DMS153 treated with DMSO at 0.1 percent for 48 hours (cell line): ENCODE measurements around the gene MYO1E.
"Not testable (repeated sequence)": the region's sequence is repeated elsewhere in the genome, so short reads cannot be mapped to it uniquely, and the experiment has no call there.

Source experiments
- DNase-seq: peaks from one replicate; lab custom pipeline; 2025; ENCODE audit not compliant: unreplicated experiment; lab: John Stamatoyannopoulos, UW

The MYO1E gene

DNA sequence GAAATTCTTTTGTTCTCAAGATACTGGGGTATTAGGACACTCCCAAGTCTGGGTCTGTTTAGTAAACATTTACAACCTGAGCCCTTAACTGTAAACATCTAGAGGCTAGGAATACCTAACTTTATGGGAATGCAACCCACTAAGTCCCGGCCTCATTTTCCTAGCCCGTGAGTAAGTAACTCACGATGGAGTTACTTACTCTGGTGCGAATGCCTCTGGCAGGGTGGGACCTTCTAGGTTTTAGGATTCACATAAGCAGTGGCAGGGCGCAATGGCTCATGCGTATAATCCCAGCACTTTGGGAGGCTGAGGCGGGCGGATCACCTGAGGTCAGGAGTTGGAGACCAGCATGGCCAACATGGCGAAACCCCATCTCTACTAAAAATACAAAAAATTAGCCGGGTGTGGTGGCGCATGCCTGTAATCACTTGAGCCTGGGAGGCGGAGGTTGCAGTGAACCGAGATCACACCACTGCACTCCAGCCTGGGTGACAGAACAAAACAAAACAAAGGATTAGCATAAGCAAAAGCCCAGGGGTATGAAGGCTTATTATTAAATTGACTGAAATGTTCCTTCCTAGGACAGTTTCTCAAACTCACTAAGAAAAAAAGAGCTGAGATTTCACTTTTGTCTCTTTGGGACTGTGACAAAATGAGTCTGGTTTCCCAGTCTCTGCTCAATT lies 14.7 kb upstream of the MYO1E start:
- DNase-seq: not testable (repeated sequence)

DNA sequence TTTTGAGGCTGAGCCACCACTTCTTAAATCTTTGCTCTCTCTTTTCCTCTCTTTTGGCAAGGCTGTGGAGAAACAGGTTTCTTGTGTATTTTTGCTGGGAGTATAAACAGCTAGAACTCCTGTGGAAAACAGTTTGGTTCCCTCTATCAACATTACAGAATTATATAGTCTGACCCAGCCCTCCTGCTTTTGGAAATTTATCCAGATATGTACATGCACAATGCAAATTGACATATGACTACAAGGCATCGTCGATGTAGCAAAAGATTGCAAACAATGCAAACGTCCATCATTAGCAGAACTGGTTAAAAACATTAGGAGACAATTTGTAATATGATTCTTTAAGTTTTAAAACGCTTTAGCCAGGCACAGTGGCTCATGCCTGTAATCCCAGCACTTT lies 12.5 kb upstream of the MYO1E start:
- DNase-seq: no peak

- no peak for DNase-seq
Observed at GRCh38 chr15:59384507-59384906, 11.8 kb upstream of the MYO1E start.

DNA sequence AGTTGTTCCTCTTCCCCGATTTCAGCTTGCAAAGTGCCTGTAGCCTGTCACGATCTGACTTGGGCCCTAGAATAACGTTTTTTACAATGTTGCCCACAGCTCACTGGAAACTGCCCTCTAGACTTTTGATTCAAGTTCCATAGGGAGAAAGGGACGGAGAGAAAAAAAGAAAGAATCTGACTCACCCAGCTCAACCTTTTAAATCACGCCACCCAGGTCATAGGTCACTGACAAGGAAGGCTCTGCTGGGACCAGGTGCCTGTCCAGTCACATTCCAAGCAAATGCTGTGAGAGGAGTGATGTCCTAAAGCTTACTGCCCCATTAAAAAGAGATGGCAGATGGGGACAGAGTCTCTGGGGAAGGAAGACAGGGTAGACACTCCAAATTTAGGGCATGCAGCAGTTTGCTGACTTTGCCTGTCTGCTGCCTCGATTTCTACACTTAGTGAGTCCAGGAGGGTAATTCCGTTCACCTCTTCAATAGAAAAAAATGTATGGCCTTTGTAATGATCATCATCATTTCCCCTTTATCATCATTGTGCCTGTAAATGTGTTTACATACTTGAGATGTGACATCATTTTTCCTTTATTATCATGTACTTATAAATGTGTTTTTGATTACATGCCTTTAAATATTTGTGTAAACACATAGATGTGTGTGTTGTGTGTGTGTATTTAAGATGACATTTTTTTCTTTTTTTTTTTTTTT lies 8.4 kb upstream of the MYO1E start:
- no peak for DNase-seq

DNA sequence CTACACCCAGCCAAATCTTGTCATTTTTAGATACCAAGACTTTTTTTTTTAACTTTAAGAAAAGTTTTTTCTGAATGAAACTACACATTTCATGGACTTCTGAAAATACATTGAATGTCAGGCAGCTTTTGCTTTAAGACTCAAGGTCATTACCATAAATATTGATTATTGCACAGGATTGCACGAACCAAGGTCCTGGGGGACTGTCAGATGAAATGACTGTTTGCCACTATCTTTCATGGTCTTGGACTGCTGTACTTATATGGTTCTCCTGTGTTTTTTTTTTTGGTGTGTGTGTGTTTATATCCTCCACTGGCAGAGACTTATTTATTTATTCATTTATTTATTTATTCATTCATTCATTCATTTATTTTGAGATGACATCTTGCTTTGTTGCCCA lies 6.9 kb upstream of the MYO1E start:
- DNase-seq: no peak

DNA sequence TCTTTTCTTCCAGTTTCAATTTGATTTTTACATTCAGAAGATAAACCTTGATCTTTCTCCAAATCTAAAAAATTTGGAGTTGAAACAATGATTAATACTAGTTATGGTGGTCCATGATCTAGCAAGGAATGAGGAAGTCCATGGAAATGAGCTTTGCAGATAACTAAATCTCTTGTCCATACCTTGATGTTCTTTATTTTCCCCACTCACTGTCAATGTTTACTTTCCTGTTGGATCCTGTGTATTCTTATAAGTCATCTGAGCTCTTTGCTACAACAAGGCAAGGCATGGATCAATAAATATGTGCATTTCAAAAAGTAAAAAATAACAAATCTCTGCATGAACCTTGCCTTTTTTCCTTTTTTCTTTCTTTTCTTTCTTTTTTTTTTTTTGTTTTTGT lies 6.2 kb upstream of the MYO1E start:
- no peak for DNase-seq

DNA sequence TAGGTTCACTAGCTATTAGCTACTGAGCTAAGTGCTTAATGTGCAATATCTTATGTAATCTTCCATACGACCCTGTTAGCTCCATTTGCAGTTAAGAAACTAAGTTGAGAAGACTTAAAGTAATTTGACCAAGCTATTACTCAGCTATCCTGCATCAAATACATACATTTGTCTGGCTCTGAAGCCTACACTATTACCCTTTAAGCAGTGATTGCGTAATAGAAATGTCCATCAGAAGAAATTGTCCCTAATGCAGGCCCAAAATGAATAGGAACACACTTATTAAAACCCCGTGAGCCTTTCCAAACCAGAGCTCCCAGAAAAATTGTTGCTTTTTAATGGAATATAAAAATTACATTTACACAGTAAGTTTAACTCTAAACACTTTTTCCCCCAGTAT lies 5.3 kb upstream of the MYO1E start:
- DNase-seq: no peak

- no peak for DNase-seq
Observed at GRCh38 chr15:59376733-59377132, 4.1 kb upstream of the MYO1E start.

DNA sequence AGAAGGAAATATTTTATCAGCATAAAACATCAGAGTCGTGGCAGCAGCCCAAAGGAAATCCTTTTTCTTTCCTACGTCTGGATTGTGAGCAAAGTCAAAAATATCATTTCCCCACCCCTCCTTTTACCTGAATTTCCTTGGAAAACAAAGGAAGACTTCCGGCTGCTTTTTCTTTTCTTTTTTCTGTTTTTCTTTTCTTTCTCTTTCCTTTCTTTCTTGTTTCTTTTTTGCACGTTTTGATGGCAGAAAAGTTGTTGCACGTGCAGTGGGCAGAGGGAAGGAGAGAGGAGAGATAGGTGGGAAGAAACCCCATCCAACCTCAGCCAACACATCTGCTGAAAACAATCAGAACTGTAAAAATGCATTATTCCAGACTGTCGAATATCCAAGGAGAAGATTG lies 544 bp upstream of the MYO1E start:
- DNase-seq: no peak

DNA sequence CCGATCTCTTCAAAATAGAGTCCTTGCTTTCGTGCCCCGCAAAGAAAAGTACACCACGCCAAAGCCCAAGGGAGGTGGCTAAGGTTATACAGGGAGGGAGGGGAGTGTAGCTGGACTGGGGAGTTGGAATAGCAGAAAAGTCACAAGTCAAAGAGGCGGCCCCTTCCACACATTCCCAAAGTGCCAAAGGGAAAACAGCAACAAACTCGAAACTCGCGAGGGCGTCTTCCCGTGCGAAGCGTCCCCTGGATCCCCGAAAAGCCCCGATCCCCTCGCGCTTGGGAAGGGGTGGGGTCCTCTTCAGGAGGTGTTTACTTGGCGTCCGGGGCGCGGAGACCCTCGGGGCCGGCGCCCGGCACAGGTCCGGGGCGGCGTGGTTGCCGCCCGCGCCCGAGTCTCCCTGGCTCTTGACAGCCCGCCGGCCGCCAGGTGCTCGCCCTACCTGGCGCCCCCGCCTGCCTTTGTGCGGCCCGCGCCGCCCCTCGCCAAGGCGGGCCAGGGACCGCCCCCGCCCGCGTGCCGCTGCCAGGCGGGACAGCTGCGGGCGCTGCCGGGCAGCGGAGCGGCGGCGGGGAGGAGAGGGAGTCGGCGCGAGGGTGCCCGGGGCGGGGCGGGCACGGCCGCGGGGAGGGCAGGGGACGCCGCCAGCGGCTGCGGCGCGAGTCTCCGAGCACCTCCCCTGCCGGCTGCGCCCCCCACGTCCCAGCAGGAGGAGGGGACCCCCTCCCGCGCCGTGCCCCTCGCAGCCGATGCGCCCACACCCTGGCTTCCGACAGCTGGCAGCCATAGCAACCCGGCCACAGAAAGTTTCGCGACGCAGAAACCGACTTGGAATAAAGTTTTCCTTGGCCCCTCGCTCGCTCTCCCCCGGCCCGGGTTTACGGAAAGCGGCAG lies 966 bp downstream of the MYO1E start:
- DNase-seq: no peak

DNA sequence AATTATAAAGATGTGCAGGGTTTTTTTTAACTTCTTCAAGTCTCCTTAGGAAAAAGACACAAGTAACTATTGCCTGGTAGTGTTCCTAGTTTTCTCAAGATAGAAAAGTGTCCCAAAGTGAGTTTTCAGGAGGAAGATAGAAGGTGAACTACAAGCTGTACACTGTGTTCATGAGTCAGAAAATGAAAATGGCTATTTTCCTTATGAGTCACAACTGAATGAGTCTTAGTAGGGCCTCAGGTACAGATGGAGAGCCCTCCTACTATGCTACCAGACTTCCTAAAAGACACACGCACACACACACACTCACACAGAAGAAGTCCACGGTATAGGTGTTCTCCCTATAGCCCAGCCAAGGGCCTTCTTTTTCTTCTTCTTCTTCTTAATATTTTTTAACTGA lies 3.1 kb downstream of the MYO1E start:
- DNase-seq: no peak

DNA sequence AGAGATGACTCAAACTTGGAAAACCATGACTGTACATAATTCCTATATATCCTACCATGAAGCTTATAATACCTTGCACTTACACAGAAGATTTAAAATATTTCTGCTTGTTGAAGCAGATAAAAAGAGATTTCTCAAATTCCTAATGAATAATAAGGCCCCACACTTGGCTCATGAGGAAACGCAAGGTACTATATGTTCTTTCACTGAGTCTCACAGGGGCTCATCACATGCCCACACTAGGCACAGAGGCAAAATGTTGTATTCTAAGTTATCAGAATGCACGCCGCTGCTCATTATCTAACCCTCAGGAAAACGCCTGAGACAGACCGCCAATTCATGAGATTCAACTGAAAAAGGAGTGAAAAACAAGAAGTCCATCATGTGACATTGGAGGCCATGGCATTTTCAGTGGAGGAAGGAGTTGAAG lies 5.6 kb downstream of the MYO1E start:
- DNase-seq: no peak

DNA sequence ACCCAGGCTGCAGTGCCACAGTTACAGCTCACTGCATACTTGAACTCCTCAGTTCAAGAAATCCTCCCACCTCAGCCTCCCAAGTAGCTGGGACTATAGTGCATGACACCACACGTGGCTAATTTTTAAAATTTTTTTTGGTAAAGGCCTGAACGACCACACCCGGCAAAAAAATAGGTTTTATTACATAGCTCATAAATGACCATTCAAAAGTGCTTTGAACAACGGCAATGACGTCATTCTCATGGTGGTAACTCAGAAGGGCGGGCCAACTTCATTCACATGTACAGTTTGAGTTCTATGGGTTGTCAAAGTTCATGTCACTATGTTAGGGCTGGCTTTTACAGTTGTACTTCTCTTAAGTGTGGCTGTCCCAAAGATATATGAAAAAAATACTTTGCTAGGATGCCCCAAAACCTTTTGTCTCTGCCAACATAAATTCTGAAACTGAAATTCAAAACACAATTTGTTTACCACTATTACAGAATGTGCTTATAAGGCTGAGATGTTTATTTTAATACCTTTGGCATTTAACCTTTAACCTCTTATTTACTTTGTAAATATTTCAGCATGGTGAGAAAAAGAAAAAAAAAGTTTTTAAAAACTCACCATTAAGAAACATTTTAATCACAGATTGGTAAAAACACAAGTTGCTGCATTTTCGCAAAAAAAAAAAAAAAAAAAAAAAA lies 6.2 kb downstream of the MYO1E start:
- DNase-seq: no peak

- DNase-seq: no peak
Observed at GRCh38 chr15:59364248-59364647, 8.4 kb downstream of the MYO1E start.

DNA sequence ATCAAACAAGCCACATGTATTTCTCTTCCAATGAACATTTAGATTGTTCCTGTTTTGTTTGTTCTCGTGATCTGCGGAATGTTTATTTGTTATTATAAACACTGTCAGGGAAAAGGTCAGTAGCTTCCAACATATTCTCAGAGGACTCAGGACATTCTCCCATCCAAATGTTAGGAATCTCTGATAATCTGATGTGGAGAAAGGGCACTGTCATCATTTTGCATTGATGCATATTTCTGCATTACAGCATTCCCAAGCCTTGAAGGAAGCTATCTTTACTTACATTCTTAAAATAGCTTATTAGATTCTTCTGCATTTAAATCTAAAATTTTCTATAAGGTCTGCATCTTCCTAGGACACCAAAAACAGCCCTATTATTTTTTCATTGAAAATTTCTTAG lies 10.3 kb downstream of the MYO1E start:
- DNase-seq: no peak

DNA sequence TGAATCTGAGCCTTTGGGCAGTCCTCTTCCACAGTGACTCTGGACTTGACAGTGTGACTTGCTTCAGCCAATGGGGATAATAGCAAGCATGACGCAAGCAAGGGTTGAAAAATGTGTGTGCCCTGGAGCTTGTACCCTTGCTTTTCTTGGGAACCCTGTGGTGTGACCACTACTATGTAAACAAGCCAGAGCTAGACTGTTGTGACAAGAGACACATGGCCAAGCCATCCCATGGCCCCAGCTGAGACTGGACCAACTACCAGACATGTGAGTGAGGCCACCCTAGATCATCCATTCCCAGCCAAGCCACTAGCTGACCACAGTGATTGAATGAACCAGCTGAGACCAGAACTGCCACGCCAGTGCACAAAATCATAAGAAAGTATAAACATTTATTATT lies 11.8 kb downstream of the MYO1E start:
- DNase-seq: no peak

DNA sequence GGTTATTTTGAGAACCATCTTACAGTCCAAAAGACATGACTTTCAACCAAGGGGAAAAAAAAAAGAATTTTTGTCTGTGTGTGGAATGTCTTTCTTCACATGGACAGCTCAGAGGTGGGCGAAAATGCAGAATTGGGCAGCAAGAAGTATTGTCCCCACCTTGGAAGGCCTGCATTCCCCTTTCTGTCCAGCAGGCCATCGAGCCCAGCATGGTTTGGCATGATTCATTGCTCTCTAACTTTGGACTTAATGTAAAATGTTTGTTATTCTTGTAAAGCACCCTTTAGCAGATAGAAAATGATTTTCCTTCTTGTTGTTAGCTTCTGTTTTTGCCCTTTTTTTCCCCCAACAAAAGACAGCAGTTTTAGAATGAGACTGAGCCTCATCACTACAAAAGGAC lies 12.4 kb downstream of the MYO1E start:
- DNase-seq: no peak

DNA sequence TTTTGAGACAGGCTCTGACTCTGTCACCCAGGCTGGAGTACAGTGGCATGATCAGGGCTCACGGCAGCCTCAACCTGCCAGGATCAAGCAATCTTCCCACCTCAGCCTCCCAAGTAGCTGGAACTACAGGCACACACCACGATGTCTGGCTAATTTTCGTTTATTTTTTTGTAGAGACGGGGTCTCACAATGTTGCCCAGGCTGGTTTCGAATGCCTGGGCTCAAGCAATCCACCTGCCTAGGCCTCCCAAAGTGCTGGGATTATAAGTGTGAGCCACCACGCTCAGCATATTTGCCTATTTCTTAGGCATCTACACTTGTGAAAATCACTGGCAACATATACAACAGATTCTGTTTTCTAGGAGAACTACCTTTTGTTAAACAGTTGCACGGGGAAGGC lies 16.9 kb downstream of the MYO1E start:
- no peak for DNase-seq

DNA sequence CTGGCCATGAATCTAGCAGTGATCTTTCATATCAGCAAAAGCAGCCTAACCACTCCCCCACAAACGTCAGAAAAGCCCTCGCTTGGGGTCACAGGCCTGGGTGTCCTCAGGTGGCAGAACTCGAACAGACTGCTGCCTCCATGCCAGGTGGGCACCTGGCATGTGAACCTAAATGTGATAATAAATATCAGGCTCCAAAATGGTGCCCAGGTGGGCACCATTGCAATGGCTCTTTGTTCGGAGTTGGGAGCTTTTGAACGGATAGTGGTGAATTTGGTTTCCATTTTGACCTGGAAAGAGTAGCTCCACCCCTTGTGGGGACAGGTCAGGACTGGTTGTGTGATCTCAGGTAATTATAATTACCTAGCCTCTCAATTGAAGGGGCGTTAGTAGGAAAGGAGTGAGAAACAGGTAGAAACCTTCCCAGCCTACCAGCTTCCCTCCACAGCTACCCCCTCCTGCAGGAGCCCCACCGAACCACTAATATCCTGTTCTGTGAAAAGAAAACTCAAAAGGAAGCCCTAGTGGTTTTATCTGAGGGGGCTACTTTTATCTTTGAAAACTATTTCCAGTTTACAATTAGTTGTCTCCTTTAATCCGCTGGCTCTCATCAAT lies 18.1 kb downstream of the MYO1E start:
- DNase-seq: no peak

DNA sequence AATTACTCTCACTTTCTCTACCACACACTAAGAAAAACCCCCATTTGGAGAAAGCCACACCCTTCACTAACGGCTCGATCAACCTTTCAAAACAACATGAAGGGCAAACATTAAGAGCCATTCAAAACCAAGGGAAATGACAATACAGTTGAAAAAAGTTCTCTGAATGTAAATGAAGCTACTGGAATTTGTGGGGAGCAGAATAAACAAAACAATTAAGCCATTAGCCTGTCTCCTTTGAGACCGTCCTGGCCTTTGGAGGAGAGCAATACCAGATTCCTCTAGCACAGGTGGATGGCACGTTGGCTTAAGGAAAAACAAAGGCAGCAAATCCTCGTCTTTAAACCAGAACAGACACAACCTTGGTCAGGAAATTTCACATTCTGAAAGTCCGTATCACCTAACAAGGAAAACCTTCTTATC lies 18.7 kb downstream of the MYO1E start:
- DNase-seq: no peak

- DNase-seq: no peak
Observed at GRCh38 chr15:59352683-59353082, 20.0 kb downstream of the MYO1E start.
